HEK293T (cell line): Measurements from ENCODE around the gene ZDHHC14.

Experiments used
- ARNT ChIP-seq: fragments of 450-650 bp; IDR thresholded peaks from 2 replicates; pipeline ENCODE4 v1.6.1; 2017; ENCODE audit warnings: mild to moderate bottlenecking
- BHLHE40 ChIP-seq: fragments of 450-650 bp; IDR thresholded peaks from 2 replicates; pipeline ENCODE4 v1.6.1; 2016; ENCODE audit warnings: mild to moderate bottlenecking, moderate library complexity, borderline replicate concordance
- FOXA1 ChIP-seq: fragments of 450-650 bp; IDR thresholded peaks from 2 replicates; pipeline ENCODE4 v1.6.1; 2016; ENCODE audit warnings: mild to moderate bottlenecking
- FOXK2 ChIP-seq: fragments of 450-650 bp; IDR thresholded peaks from 2 replicates; pipeline ENCODE4 v1.6.1; 2016; ENCODE audit warnings: mild to moderate bottlenecking
- FOXM1 ChIP-seq: fragments of 450-650 bp; IDR thresholded peaks from 2 replicates; pipeline ENCODE4 v1.6.1; 2017; ENCODE audit warnings: mild to moderate bottlenecking, borderline replicate concordance
- HDGF ChIP-seq: fragments of 450-650 bp; IDR thresholded peaks from 2 replicates; pipeline ENCODE4 v1.6.1; 2017; ENCODE audit warnings: antibody characterized with exemption, borderline replicate concordance
- L3MBTL2 ChIP-seq: fragments of 450-650 bp; conservative IDR thresholded peaks from 2 replicates; pipeline ENCODE4 v1.6.1; 2016; ENCODE audit warnings: mild to moderate bottlenecking
- LEF1 ChIP-seq: fragments of 450-650 bp; IDR thresholded peaks from 2 replicates; pipeline ENCODE4 v1.6.1; 2017; ENCODE audit warnings: mild to moderate bottlenecking, borderline replicate concordance
- PKNOX1 ChIP-seq: fragments of 450-650 bp; IDR thresholded peaks from 2 replicates; pipeline ENCODE4 v1.6.1; 2016
- SP1 ChIP-seq: fragments of 450-650 bp; IDR thresholded peaks from 2 replicates; pipeline ENCODE4 v1.6.1; 2017
- SUZ12 ChIP-seq: fragments of 450-650 bp; IDR thresholded peaks from 2 replicates; pipeline ENCODE4 v1.6.1; 2016; ENCODE audit warnings: mild to moderate bottlenecking
- ZNF384 ChIP-seq: fragments of 450-650 bp; IDR thresholded peaks from 2 replicates; pipeline ENCODE4 v1.6.1; 2016

- TF ChIP-seq ZNF384: no peak
- no peak for TF ChIP-seq BHLHE40
- no peak for TF ChIP-seq ARNT
- no peak for TF ChIP-seq HDGF
- no peak for TF ChIP-seq LEF1
- TF ChIP-seq SP1: no peak
- TF ChIP-seq FOXA1: no peak
- no peak for TF ChIP-seq SUZ12
- no peak for TF ChIP-seq L3MBTL2
- TF ChIP-seq FOXK2: no peak
- no peak for TF ChIP-seq FOXM1
- no peak for TF ChIP-seq PKNOX1
These were observed 48.3 kb downstream of the ZDHHC14 start for GRCh38 chr6:157429248-157429647.
